ENCODE results near the gene ZNF443. TPM values are rescaled to one million over a fixed set of nuclear protein-coding genes. Genes with fewer than 3 reads are reported as not detected.
"Not testable (repeated sequence)": the region's sequence is repeated elsewhere in the genome, so short reads cannot be mapped to it uniquely, and the experiment has no call there.

Gene ZNF443
- total RNA-seq, 2 donors from 2014 or later = 2.4 to 3.4 TPM

GRCh38 chr19:12465211-12465610, 24.4 kb upstream of the ZNF443 start:
- Histone ChIP-seq H3K36me3 (peaks cover 41% of the 10 kb centered on the region), H3K27ac (no peak overlapping the region), H3K27me3 (replicated peaks; ENCODE audit: insufficient read depth) (no peaks in the 10 kb centered on the region), H3K4me3 (no peak overlapping the region), H3K4me1 (ENCODE audit: control insufficient read depth in 1 of 2, low read depth in 2 of 2) (no peaks in the 10 kb centered on the region), H3K9me3 (peaks cover 82% of the 10 kb centered on the region)
- ATAC-seq (ENCODE audit: insufficient number of reproducible peaks, low FRiP score, low read depth) = no peak
- no peak for DNase-seq (ENCODE audit: low spot score)
- no peak for TF ChIP-seq CTCF (IDR thresholded peaks at IDR 0.05)

- Histone ChIP-seq H3K27me3 (replicated peaks; ENCODE audit: insufficient read depth) (no peaks in the 10 kb centered on the region), H3K4me1 (ENCODE audit: control insufficient read depth in 1 of 2, low read depth in 2 of 2) (no peaks in the 10 kb centered on the region), H3K9me3 (peaks cover 82% of the 10 kb centered on the region), H3K27ac (no peak overlapping the region), H3K4me3 (no peak overlapping the region), H3K36me3 (peaks cover 41% of the 10 kb centered on the region)
- TF ChIP-seq CTCF (IDR thresholded peaks at IDR 0.05) = no peak
- DNase-seq (ENCODE audit: low spot score) (no peak), ATAC-seq (ENCODE audit: insufficient number of reproducible peaks, low FRiP score, low read depth) (no peak)
Measured at GRCh38 chr19:12464769-12465168, 23.9 kb upstream of the ZNF443 start.

- H3K9me3 ChIP-seq = peaks cover 80% of the 10 kb centered on the region
- not testable (repeated sequence) for H3K4me1 ChIP-seq (ENCODE audit: control insufficient read depth in 1 of 2, low read depth in 2 of 2); H3K27me3 ChIP-seq (replicated peaks; ENCODE audit: insufficient read depth); H3K27ac ChIP-seq; DNase-seq (ENCODE audit: low spot score); ATAC-seq (ENCODE audit: insufficient number of reproducible peaks, low FRiP score, low read depth)
- H3K4me3 ChIP-seq = peak overlapping the region; percentile 10
- H3K36me3 ChIP-seq = peaks cover 41% of the 10 kb centered on the region
Measured at GRCh38 chr19:12464139-12464538, 23.3 kb upstream of the ZNF443 start.

GRCh38 chr19:12453495-12453894, 12.7 kb upstream of the ZNF443 start:
- no peak for DNase-seq (ENCODE audit: low spot score)
- Histone ChIP-seq H3K27me3 (replicated peaks; ENCODE audit: insufficient read depth) (no peaks in the 10 kb centered on the region), H3K4me3 (no peak overlapping the region), H3K4me1 (ENCODE audit: control insufficient read depth in 1 of 2, low read depth in 2 of 2) (no peaks in the 10 kb centered on the region), H3K27ac (no peak overlapping the region), H3K9me3 (peaks cover 35% of the 10 kb centered on the region), H3K36me3 (peaks cover 5% of the 10 kb centered on the region)
- no peak for ATAC-seq (ENCODE audit: insufficient number of reproducible peaks, low FRiP score, low read depth)
- TF ChIP-seq CTCF (IDR thresholded peaks at IDR 0.05) = no peak

GRCh38 chr19:12450844-12451243, 10.0 kb upstream of the ZNF443 start:
- ATAC-seq (ENCODE audit: insufficient number of reproducible peaks, low FRiP score, low read depth) (no peak), DNase-seq (ENCODE audit: low spot score) (no peak)
- no peak for TF ChIP-seq CTCF (IDR thresholded peaks at IDR 0.05)
- Histone ChIP-seq H3K27me3 (replicated peaks; ENCODE audit: insufficient read depth) (no peaks in the 10 kb centered on the region), H3K9me3 (peaks cover 35% of the 10 kb centered on the region), H3K36me3 (peaks cover 5% of the 10 kb centered on the region), H3K27ac (no peak overlapping the region), H3K4me3 (no peak overlapping the region), H3K4me1 (ENCODE audit: control insufficient read depth in 1 of 2, low read depth in 2 of 2) (no peaks in the 10 kb centered on the region)

GRCh38 chr19:12448808-12449207, 8.0 kb upstream of the ZNF443 start:
- no peak for ATAC-seq (ENCODE audit: insufficient number of reproducible peaks, low FRiP score, low read depth)
- no peaks in the 10 kb centered on the region for H3K27me3 ChIP-seq (replicated peaks; ENCODE audit: insufficient read depth)
- no peaks in the 10 kb centered on the region for H3K4me1 ChIP-seq (ENCODE audit: control insufficient read depth in 1 of 2, low read depth in 2 of 2)
- DNase-seq (ENCODE audit: low spot score) = no peak
- no peak overlapping the region for H3K4me3 ChIP-seq
- H3K27ac ChIP-seq = no peak overlapping the region
- peaks cover 29% of the 10 kb centered on the region for H3K9me3 ChIP-seq
- TF ChIP-seq CTCF (IDR thresholded peaks at IDR 0.05) = no peak
- no peaks in the 10 kb centered on the region for H3K36me3 ChIP-seq

- DNase-seq (ENCODE audit: low spot score); H3K36me3 ChIP-seq; ATAC-seq (ENCODE audit: insufficient number of reproducible peaks, low FRiP score, low read depth); H3K4me1 ChIP-seq (ENCODE audit: control insufficient read depth in 1 of 2, low read depth in 2 of 2); H3K9me3 ChIP-seq; H3K27me3 ChIP-seq (replicated peaks; ENCODE audit: insufficient read depth): not testable (repeated sequence)
- Histone ChIP-seq H3K27ac (peak overlapping the region; percentile 52 to 73), H3K4me3 (peak overlapping the region; percentile 76)
Measured at GRCh38 chr19:12439686-12440540, 908 bp downstream of the ZNF443 start.

- not testable (repeated sequence) for H3K4me1 ChIP-seq (ENCODE audit: control insufficient read depth in 1 of 2, low read depth in 2 of 2); ATAC-seq (ENCODE audit: insufficient number of reproducible peaks, low FRiP score, low read depth)
- H3K36me3 ChIP-seq = peaks cover 16% of the 10 kb centered on the region
Measured at GRCh38 chr19:12430726-12431299, 10.0 kb downstream of the ZNF443 start.

More at GRCh38 chr19:12430726-12431299, 10.0 kb downstream of the ZNF443 start:
- not testable (repeated sequence) for H3K4me3 ChIP-seq; H3K27me3 ChIP-seq (replicated peaks; ENCODE audit: insufficient read depth); DNase-seq (ENCODE audit: low spot score); H3K27ac ChIP-seq
- peaks cover 11% of the 10 kb centered on the region for H3K9me3 ChIP-seq

All from thoracic aorta (tissue), 2 donors.